ENCODE measurements around the gene NRXN3. TPM values are rescaled to one million over a fixed set of nuclear protein-coding genes. Genes with fewer than 3 reads are reported as not detected.

Gene NRXN3
- total and polyA plus RNA-seq, 4 donors: 1.4 to 8.3 (median 4.4) TPM

DNA sequence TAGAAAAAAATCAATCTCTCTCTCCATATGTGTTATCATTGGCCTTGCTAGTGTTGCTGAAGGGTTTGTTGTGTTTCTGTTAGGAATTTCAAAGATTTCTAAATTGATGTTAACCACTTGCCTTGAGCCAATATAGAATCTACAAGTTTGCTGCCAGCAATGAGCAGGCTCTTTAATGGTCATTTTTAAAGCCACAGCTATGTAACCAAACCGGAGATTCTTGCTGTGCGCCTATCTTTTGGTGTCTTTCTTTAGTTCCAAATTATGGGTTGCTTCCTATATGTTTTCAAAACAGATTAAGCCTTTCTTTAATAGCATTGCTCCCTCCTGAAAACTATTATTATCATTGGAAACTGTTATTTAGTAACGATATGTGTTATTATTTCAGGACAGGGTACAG, 1495.4 kb downstream of the NRXN3 start:
- H3K27me3 ChIP-seq (ENCODE audit: control insufficient read depth in 3 of 3, insufficient read depth in 3 of 3, low read length in 2 of 3): no peaks in the 10 kb centered on the region
- DNase-seq (no peak), ATAC-seq (ENCODE audit: insufficient read depth, low FRiP score) (no peak)
- H3K36me3 ChIP-seq (ENCODE audit: control insufficient read depth in 4 of 4, insufficient read depth in 4 of 4, low read length in 4 of 4): no peaks in the 10 kb centered on the region
- no peak overlapping the region for H3K27ac ChIP-seq (ENCODE audit: low read depth in 1 of 2, low read length in 1 of 2)
- no peak overlapping the region for H3K4me3 ChIP-seq
- no peak for TF ChIP-seq CTCF (IDR thresholded peaks at IDR 0.05; ENCODE audit: control extremely low read depth, extremely low read depth)
- H3K9me3 ChIP-seq (ENCODE audit: control insufficient read depth in 4 of 4, insufficient read depth in 3 of 4, low read length in 3 of 4): no peaks in the 10 kb centered on the region
- H3K9ac ChIP-seq (ENCODE audit: insufficient read depth in 1 of 2, low read length in 2 of 2): no peak overlapping the region
- H3K4me1 ChIP-seq (ENCODE audit: control insufficient read depth in 5 of 5, insufficient read depth in 5 of 5, low read length in 5 of 5): no peaks in the 10 kb centered on the region
- 86 to 87% methylated on average over 3 of the region's 3 CpGs for WGBS, 2 donors

- DNase-seq: peak in 1 of 3 donors; percentile 5
- no peak for ATAC-seq (ENCODE audit: insufficient read depth, low FRiP score)
- no peak overlapping the region for H3K4me3 ChIP-seq
- H3K9ac ChIP-seq (ENCODE audit: insufficient read depth in 1 of 2, low read length in 2 of 2): no peak overlapping the region
- no peak for TF ChIP-seq CTCF (IDR thresholded peaks at IDR 0.05; ENCODE audit: control extremely low read depth, extremely low read depth)
- no peaks in the 10 kb centered on the region for H3K4me1 ChIP-seq (ENCODE audit: control insufficient read depth in 5 of 5, insufficient read depth in 5 of 5, low read length in 5 of 5)
- H3K27ac ChIP-seq (ENCODE audit: low read depth in 1 of 2, low read length in 1 of 2): no peak overlapping the region
- H3K36me3 ChIP-seq (ENCODE audit: control insufficient read depth in 4 of 4, insufficient read depth in 4 of 4, low read length in 4 of 4): no peaks in the 10 kb centered on the region
- 78 to 85% methylated on average over 3 of the region's 3 CpGs for WGBS, 2 donors
- no peaks in the 10 kb centered on the region for H3K9me3 ChIP-seq (ENCODE audit: control insufficient read depth in 4 of 4, insufficient read depth in 3 of 4, low read length in 3 of 4)
- H3K27me3 ChIP-seq (ENCODE audit: control insufficient read depth in 3 of 3, insufficient read depth in 3 of 3, low read length in 2 of 3): no peaks in the 10 kb centered on the region
Measured at GRCh38 chr14:79668951-79669350, 1498.8 kb downstream of the NRXN3 start.

- no peaks in the 10 kb centered on the region for H3K36me3 ChIP-seq (ENCODE audit: control insufficient read depth in 4 of 4, insufficient read depth in 4 of 4, low read length in 4 of 4)
- no peaks in the 10 kb centered on the region for H3K4me1 ChIP-seq (ENCODE audit: control insufficient read depth in 5 of 5, insufficient read depth in 5 of 5, low read length in 5 of 5)
- WGBS, 2 donors: 90 to 93% methylated on average over 5 of the region's 5 CpGs
- no peak overlapping the region for H3K9ac ChIP-seq (ENCODE audit: insufficient read depth in 1 of 2, low read length in 2 of 2)
- no peak overlapping the region for H3K4me3 ChIP-seq
- DNase-seq (no peak), ATAC-seq (ENCODE audit: insufficient read depth, low FRiP score) (no peak)
- no peaks in the 10 kb centered on the region for H3K27me3 ChIP-seq (ENCODE audit: control insufficient read depth in 3 of 3, insufficient read depth in 3 of 3, low read length in 2 of 3)
- no peak for TF ChIP-seq CTCF (IDR thresholded peaks at IDR 0.05; ENCODE audit: control extremely low read depth, extremely low read depth)
- H3K27ac ChIP-seq (ENCODE audit: low read depth in 1 of 2, low read length in 1 of 2): no peak overlapping the region
- H3K9me3 ChIP-seq (ENCODE audit: control insufficient read depth in 4 of 4, insufficient read depth in 3 of 4, low read length in 3 of 4): no peaks in the 10 kb centered on the region
Measured at GRCh38 chr14:79670811-79671210, 1500.6 kb downstream of the NRXN3 start.

GRCh38 chr14:79680087-79680486, 1509.9 kb downstream of the NRXN3 start:
- no peak overlapping the region for H3K4me3 ChIP-seq
- H3K4me1 ChIP-seq (ENCODE audit: control insufficient read depth in 5 of 5, insufficient read depth in 5 of 5, low read length in 5 of 5): peaks cover 0 to 7% (median 0%) of the 10 kb centered on the region in 5 donors
- no peaks in the 10 kb centered on the region for H3K27me3 ChIP-seq (ENCODE audit: control insufficient read depth in 3 of 3, insufficient read depth in 3 of 3, low read length in 2 of 3)
- no peak for TF ChIP-seq CTCF (IDR thresholded peaks at IDR 0.05; ENCODE audit: control extremely low read depth, extremely low read depth)
- 77 to 84% methylated on average over 5 of the region's 5 CpGs for WGBS, 2 donors
- DNase-seq (no peak), ATAC-seq (ENCODE audit: insufficient read depth, low FRiP score) (no peak)
- no peak overlapping the region for H3K27ac ChIP-seq (ENCODE audit: low read depth in 1 of 2, low read length in 1 of 2)
- no peak overlapping the region for H3K9ac ChIP-seq (ENCODE audit: insufficient read depth in 1 of 2, low read length in 2 of 2)
- no peaks in the 10 kb centered on the region for H3K36me3 ChIP-seq (ENCODE audit: control insufficient read depth in 4 of 4, insufficient read depth in 4 of 4, low read length in 4 of 4)
- no peaks in the 10 kb centered on the region for H3K9me3 ChIP-seq (ENCODE audit: control insufficient read depth in 4 of 4, insufficient read depth in 3 of 4, low read length in 3 of 4)

All from lung (tissue), 12 donors.